Thyroid gland (tissue), 4 donors: ENCODE results near the gene RNF220.

Experiments
- CTCF ChIP-seq, 6 experiments: fragments of 200-600 bp in 3 of 6; fragments of 450-650 bp in 3 of 6; sonication (generic) in 3 of 6; IDR thresholded peaks; one replicate each; pipeline ENCODE4 v1.5.1; 2016 to 2019; ENCODE audit warnings: antibody characterized with exemption in 6 of 6, mild to moderate bottlenecking in 2 of 6, inconsistent platforms in 1 of 6, moderate library complexity in 1 of 6
- POLR2A ChIP-seq, 2 donors: fragments of 450-650 bp; IDR thresholded peaks; one replicate each; pipeline ENCODE4 v1.6.1; 2017; ENCODE audit warnings: antibody characterized with exemption in 2 of 2, mild to moderate bottlenecking in 2 of 2, moderate library complexity in 1 of 2

GRCh38 chr1:44544960-44545359 lies 139.9 kb downstream of the RNF220 start:
- TF ChIP-seq CTCF (IDR thresholded peaks at IDR 0.05) (no peak), POLR2A (IDR thresholded peaks at IDR 0.05) (no peak)
